ENCODE measurements around the gene CFHR4.

Gene CFHR4

GRCh38 chr1:196951711-196952394, 64.0 kb downstream of the CFHR4 start:
- Histone ChIP-seq H3K4me3 (ENCODE audit: low read length) (no peak overlapping the region), H3K9me3 (ENCODE audit: control insufficient read depth, low read length) (no peaks in the 10 kb centered on the region), H3K9ac (ENCODE audit: low read length) (no peak overlapping the region), H3K36me3 (ENCODE audit: control insufficient read depth, insufficient read depth, low read length) (no peaks in the 10 kb centered on the region), H3K4me1 (ENCODE audit: control insufficient read depth, insufficient read depth, low read length) (no peaks in the 10 kb centered on the region), H3K27me3 (ENCODE audit: control insufficient read depth, insufficient read depth, low read length) (no peaks in the 10 kb centered on the region)

- Histone ChIP-seq H3K9ac (ENCODE audit: low read length) (no peak overlapping the region), H3K36me3 (ENCODE audit: control insufficient read depth, insufficient read depth, low read length) (no peaks in the 10 kb centered on the region), H3K4me1 (ENCODE audit: control insufficient read depth, insufficient read depth, low read length) (no peaks in the 10 kb centered on the region)
Observed at GRCh38 chr1:196954778-196955177, 66.9 kb downstream of the CFHR4 start.

GRCh38 chr1:196955926-196956325, 68.1 kb downstream of the CFHR4 start:
- Histone ChIP-seq H3K9ac (ENCODE audit: low read length) (no peak overlapping the region), H3K4me1 (ENCODE audit: control insufficient read depth, insufficient read depth, low read length) (no peaks in the 10 kb centered on the region), H3K9me3 (ENCODE audit: control insufficient read depth, low read length) (no peaks in the 10 kb centered on the region), H3K4me3 (ENCODE audit: low read length) (no peak overlapping the region), H3K36me3 (ENCODE audit: control insufficient read depth, insufficient read depth, low read length) (no peaks in the 10 kb centered on the region), H3K27me3 (ENCODE audit: control insufficient read depth, insufficient read depth, low read length) (no peaks in the 10 kb centered on the region)

More at GRCh38 chr1:196954778-196955177, 66.9 kb downstream of the CFHR4 start:
- Histone ChIP-seq H3K27me3 (ENCODE audit: control insufficient read depth, insufficient read depth, low read length) (no peaks in the 10 kb centered on the region), H3K4me3 (ENCODE audit: low read length) (no peak overlapping the region), H3K9me3 (ENCODE audit: control insufficient read depth, low read length) (no peaks in the 10 kb centered on the region)

GRCh38 chr1:196960854-196961253, 73.0 kb downstream of the CFHR4 start:
- Histone ChIP-seq H3K9ac (ENCODE audit: low read length) (no peak overlapping the region), H3K4me3 (ENCODE audit: low read length) (no peak overlapping the region), H3K9me3 (ENCODE audit: control insufficient read depth, low read length) (no peaks in the 10 kb centered on the region), H3K27me3 (ENCODE audit: control insufficient read depth, insufficient read depth, low read length) (no peaks in the 10 kb centered on the region), H3K36me3 (ENCODE audit: control insufficient read depth, insufficient read depth, low read length) (no peaks in the 10 kb centered on the region), H3K4me1 (ENCODE audit: control insufficient read depth, insufficient read depth, low read length) (no peaks in the 10 kb centered on the region)
